Measurements from ENCODE around the gene UTF1.
A peak's percentile ranks its signal among the peaks of the same experiment; 100 is the strongest.
"Not testable (repeated sequence)": the region's sequence is repeated elsewhere in the genome, so short reads cannot be mapped to it uniquely, and the experiment has no call there.

Gene UTF1

DNA sequence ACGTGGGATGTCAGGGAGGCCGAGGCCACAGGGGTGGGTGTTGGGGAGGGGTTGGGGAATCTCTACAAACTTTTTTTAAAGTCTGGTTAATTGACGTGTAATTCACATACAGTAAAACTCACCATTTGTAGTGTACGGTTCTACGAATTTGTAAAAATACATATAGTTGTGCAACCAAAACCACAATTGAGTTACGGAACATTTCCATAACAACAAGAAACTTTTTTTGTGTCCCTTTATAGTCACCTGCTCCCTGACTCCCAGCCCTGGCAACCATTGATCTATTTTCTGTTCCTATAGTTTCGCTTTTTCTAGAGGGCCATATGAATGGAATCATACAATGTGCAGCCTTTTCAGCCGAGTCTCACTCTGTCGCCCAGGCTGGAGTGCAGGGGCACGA lies 4.8 kb downstream of the UTF1 start:
- Histone ChIP-seq H3K27me3 (ENCODE audit: low read depth, low read length) (peaks cover 12% of the 10 kb centered on the region), H3K4me1 (ENCODE audit: control insufficient read depth in 1 of 2, insufficient read depth in 2 of 2, low read length in 2 of 2) (peaks cover 0 to 41% of the 10 kb centered on the region in 2 donors)
- not testable (repeated sequence) for H3K36me3 ChIP-seq (ENCODE audit: control insufficient read depth in 1 of 2, insufficient read depth in 2 of 2, low read length in 2 of 2); H3K4me3 ChIP-seq (ENCODE audit: low read depth in 1 of 2, low read length in 2 of 2); H3K9me3 ChIP-seq (ENCODE audit: control insufficient read depth in 1 of 2, low read length in 2 of 2); H3K27ac ChIP-seq (ENCODE audit: low read length)

GRCh38 chr10:133235265-133235855 lies 5.3 kb downstream of the UTF1 start:
- H3K27ac ChIP-seq (ENCODE audit: low read length) = no peak overlapping the region
- H3K36me3 ChIP-seq (ENCODE audit: control insufficient read depth in 1 of 2, insufficient read depth in 2 of 2, low read length in 2 of 2) = no peaks in the 10 kb centered on the region
- H3K27me3 ChIP-seq (ENCODE audit: low read depth, low read length) = peaks cover 12% of the 10 kb centered on the region
- no peaks in the 10 kb centered on the region for H3K9me3 ChIP-seq (ENCODE audit: control insufficient read depth in 1 of 2, low read length in 2 of 2)
- H3K4me3 ChIP-seq (ENCODE audit: low read depth in 1 of 2, low read length in 2 of 2) = peak overlapping the region in 1 of 2 donors; percentile 45
- peaks cover 0 to 40% of the 10 kb centered on the region in 2 donors for H3K4me1 ChIP-seq (ENCODE audit: control insufficient read depth in 1 of 2, insufficient read depth in 2 of 2, low read length in 2 of 2)

DNA sequence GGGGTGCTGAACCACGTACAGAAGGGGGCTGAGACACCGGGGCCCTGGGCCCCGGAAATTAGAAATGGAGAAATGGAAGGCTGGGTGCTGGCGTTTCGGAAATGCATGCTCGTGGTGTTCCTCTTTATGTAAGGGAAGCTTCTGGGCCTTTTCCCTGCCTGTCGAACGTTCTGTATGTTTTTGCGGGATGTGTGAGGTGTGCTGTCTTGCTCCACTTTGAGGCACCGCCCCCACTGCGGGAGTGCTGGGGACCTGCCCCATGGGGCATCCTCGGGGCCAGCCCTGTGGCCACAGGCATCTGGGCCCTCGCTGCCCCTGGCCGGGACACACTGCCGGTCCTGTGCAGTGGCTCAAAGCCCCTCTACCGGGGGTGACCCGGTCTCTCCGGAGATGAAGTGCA lies 5.9 kb downstream of the UTF1 start:
- Histone ChIP-seq H3K27ac (ENCODE audit: low read length) (no peak overlapping the region), H3K4me3 (ENCODE audit: low read depth in 1 of 2, low read length in 2 of 2) (peak overlapping the region in 1 of 2 donors; percentile 45), H3K9me3 (ENCODE audit: control insufficient read depth in 1 of 2, low read length in 2 of 2) (no peaks in the 10 kb centered on the region), H3K4me1 (ENCODE audit: control insufficient read depth in 1 of 2, insufficient read depth in 2 of 2, low read length in 2 of 2) (peaks cover 0 to 35% of the 10 kb centered on the region in 2 donors), H3K36me3 (ENCODE audit: control insufficient read depth in 1 of 2, insufficient read depth in 2 of 2, low read length in 2 of 2) (no peaks in the 10 kb centered on the region), H3K27me3 (ENCODE audit: low read depth, low read length) (peaks cover 12% of the 10 kb centered on the region)

- Histone ChIP-seq H3K4me1 (ENCODE audit: control insufficient read depth in 1 of 2, insufficient read depth in 2 of 2, low read length in 2 of 2) (peaks cover 0 to 30% of the 10 kb centered on the region in 2 donors), H3K36me3 (ENCODE audit: control insufficient read depth in 1 of 2, insufficient read depth in 2 of 2, low read length in 2 of 2) (no peaks in the 10 kb centered on the region), H3K27ac (ENCODE audit: low read length) (no peak overlapping the region), H3K9me3 (ENCODE audit: control insufficient read depth in 1 of 2, low read length in 2 of 2) (no peaks in the 10 kb centered on the region), H3K4me3 (ENCODE audit: low read depth in 1 of 2, low read length in 2 of 2) (peak overlapping the region in 1 of 2 donors; percentile 45), H3K27me3 (ENCODE audit: low read depth, low read length) (peaks cover 9% of the 10 kb centered on the region)
These were observed 6.6 kb downstream of the UTF1 start for GRCh38 chr10:133236401-133237240.

- H3K4me3 ChIP-seq (ENCODE audit: low read depth in 1 of 2, low read length in 2 of 2) = peak overlapping the region in 1 of 2 donors; percentile 45
- no peak overlapping the region for H3K27ac ChIP-seq (ENCODE audit: low read length)
These were observed 7.2 kb downstream of the UTF1 start for GRCh38 chr10:133237241-133237587.

DNA sequence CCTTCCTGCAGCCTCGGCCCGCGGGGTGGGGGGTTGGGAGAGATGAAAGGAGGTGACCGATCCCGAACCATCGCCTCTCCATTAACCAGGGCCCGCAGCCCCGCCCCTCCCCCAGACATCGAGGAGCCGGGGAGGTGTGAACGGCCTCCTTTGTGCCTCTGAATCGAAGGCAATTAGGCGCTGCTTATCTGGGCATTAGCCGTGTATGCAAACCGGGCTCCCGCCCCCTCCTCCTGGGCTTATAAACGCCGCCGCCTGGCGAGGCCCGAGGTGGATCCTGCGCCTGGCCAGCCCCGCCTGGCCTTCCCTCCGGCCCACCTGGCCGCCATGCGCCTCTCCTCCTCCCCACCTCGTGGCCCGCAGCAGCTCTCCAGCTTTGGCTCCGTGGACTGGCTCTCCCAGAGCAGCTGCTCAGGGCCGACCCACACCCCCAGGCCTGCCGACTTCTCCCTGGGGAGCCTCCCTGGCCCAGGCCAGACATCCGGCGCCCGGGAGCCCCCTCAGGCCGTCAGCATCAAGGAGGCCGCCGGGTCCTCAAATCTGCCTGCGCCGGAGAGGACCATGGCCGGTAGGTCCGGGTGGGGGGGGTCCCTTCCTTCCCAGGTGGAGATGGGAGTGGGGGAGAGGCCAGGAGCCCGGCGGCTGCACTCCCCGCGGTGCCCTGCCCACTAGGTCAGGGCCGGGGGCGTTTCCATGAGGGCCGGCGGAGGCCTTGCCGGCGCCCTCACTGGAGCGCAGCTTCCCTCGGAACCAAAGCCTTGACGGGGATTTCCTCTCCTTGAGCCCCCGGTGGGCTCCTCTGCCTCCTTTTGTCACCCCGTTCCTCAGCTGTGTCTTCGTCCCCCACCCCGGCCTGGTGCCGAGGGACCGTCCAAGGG lies 7.8 kb downstream of the UTF1 start, which contains the start of gene VENTX:
Gene VENTX (plus strand): TSS at position 268 of the 878 bp plus-strand sequence. CDS start 60 bp downstream, at position 328.
- H3K9me3 ChIP-seq (ENCODE audit: control insufficient read depth in 1 of 2, low read length in 2 of 2) = no peaks in the 10 kb centered on the region
- peaks cover 5% of the 10 kb centered on the region for H3K27me3 ChIP-seq (ENCODE audit: low read depth, low read length)
- H3K4me1 ChIP-seq (ENCODE audit: control insufficient read depth in 1 of 2, insufficient read depth in 2 of 2, low read length in 2 of 2) = peaks cover 0 to 30% of the 10 kb centered on the region in 2 donors
- no peaks in the 10 kb centered on the region for H3K36me3 ChIP-seq (ENCODE audit: control insufficient read depth in 1 of 2, insufficient read depth in 2 of 2, low read length in 2 of 2)
- H3K4me3 ChIP-seq (ENCODE audit: low read depth in 1 of 2, low read length in 2 of 2) = peak within 1 kb of the TSS in 1 of 2 donors; percentile 45
- no peak within 1 kb of the TSS for H3K27ac ChIP-seq (ENCODE audit: low read length)

More at GRCh38 chr10:133237241-133237587, 7.2 kb downstream of the UTF1 start:
- Histone ChIP-seq H3K27me3 (ENCODE audit: low read depth, low read length) (peaks cover 6% of the 10 kb centered on the region), H3K9me3 (ENCODE audit: control insufficient read depth in 1 of 2, low read length in 2 of 2) (no peaks in the 10 kb centered on the region), H3K4me1 (ENCODE audit: control insufficient read depth in 1 of 2, insufficient read depth in 2 of 2, low read length in 2 of 2) (peaks cover 0 to 30% of the 10 kb centered on the region in 2 donors), H3K36me3 (ENCODE audit: control insufficient read depth in 1 of 2, insufficient read depth in 2 of 2, low read length in 2 of 2) (no peaks in the 10 kb centered on the region)

DNA sequence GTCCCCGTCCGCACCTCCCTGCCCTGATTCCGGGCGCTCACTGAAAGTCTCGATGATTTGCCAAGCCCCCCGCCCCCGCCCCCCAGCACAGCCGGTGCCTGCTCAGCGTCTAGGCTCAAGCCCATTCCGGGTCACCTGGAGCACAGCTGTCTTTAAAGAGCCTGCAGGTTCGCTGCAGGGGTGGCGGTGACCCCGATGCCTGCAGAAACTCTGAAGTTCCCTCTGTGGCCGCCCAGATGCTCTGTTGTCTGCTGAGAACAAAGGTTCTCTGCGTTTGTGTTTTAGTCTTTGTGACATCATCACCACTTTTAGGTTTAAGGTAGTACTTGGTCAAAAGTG lies 8.4 kb downstream of the UTF1 start:
- H3K4me1 ChIP-seq (ENCODE audit: control insufficient read depth in 1 of 2, insufficient read depth in 2 of 2, low read length in 2 of 2) = peaks cover 0 to 30% of the 10 kb centered on the region in 2 donors
- no peak overlapping the region for H3K4me3 ChIP-seq (ENCODE audit: low read depth in 1 of 2, low read length in 2 of 2)
- H3K9me3 ChIP-seq (ENCODE audit: control insufficient read depth in 1 of 2, low read length in 2 of 2) = no peaks in the 10 kb centered on the region
- H3K36me3 ChIP-seq (ENCODE audit: control insufficient read depth in 1 of 2, insufficient read depth in 2 of 2, low read length in 2 of 2) = no peaks in the 10 kb centered on the region
- H3K27me3 ChIP-seq (ENCODE audit: low read depth, low read length) = peaks cover 5% of the 10 kb centered on the region
- H3K27ac ChIP-seq (ENCODE audit: low read length) = no peak overlapping the region

- no peaks in the 10 kb centered on the region for H3K9me3 ChIP-seq (ENCODE audit: control insufficient read depth in 1 of 2, low read length in 2 of 2)
- no peaks in the 10 kb centered on the region for H3K36me3 ChIP-seq (ENCODE audit: control insufficient read depth in 1 of 2, insufficient read depth in 2 of 2, low read length in 2 of 2)
- H3K27ac ChIP-seq (ENCODE audit: low read length) = no peak overlapping the region
- no peak overlapping the region for H3K4me3 ChIP-seq (ENCODE audit: low read depth in 1 of 2, low read length in 2 of 2)
- peaks cover 8% of the 10 kb centered on the region for H3K27me3 ChIP-seq (ENCODE audit: low read depth, low read length)
- H3K4me1 ChIP-seq (ENCODE audit: control insufficient read depth in 1 of 2, insufficient read depth in 2 of 2, low read length in 2 of 2) = peaks cover 0 to 30% of the 10 kb centered on the region in 2 donors
These were observed 10.0 kb downstream of the UTF1 start for GRCh38 chr10:133239990-133240389.

GRCh38 chr10:133241501-133242205 lies 11.6 kb downstream of the UTF1 start:
- Histone ChIP-seq H3K4me1 (ENCODE audit: control insufficient read depth in 1 of 2, insufficient read depth in 2 of 2, low read length in 2 of 2) (peaks cover 0 to 15% of the 10 kb centered on the region in 2 donors), H3K36me3 (ENCODE audit: control insufficient read depth in 1 of 2, insufficient read depth in 2 of 2, low read length in 2 of 2) (no peaks in the 10 kb centered on the region), H3K4me3 (ENCODE audit: low read depth in 1 of 2, low read length in 2 of 2) (peak overlapping the region in 1 of 2 donors; percentile 37), H3K27me3 (ENCODE audit: low read depth, low read length) (peaks cover 18% of the 10 kb centered on the region), H3K27ac (ENCODE audit: low read length) (no peak overlapping the region), H3K9me3 (ENCODE audit: control insufficient read depth in 1 of 2, low read length in 2 of 2) (no peaks in the 10 kb centered on the region)

GRCh38 chr10:133242611-133243356 lies 12.8 kb downstream of the UTF1 start:
- Histone ChIP-seq H3K27ac (ENCODE audit: low read length) (no peak overlapping the region), H3K27me3 (ENCODE audit: low read depth, low read length) (peaks cover 22% of the 10 kb centered on the region), H3K4me1 (ENCODE audit: control insufficient read depth in 1 of 2, insufficient read depth in 2 of 2, low read length in 2 of 2) (peaks cover 0 to 4% of the 10 kb centered on the region in 2 donors), H3K36me3 (ENCODE audit: control insufficient read depth in 1 of 2, insufficient read depth in 2 of 2, low read length in 2 of 2) (no peaks in the 10 kb centered on the region), H3K4me3 (ENCODE audit: low read depth in 1 of 2, low read length in 2 of 2) (no peak overlapping the region), H3K9me3 (ENCODE audit: control insufficient read depth in 1 of 2, low read length in 2 of 2) (no peaks in the 10 kb centered on the region)
